HFF-Myc (cell line): Measurements from ENCODE around the gene RNF20.
"Not testable (repeated sequence)": the region's sequence is repeated elsewhere in the genome, so short reads cannot be mapped to it uniquely, and the experiment has no call there.

ENCODE experiments used
- DNase-seq: peaks from one replicate; pipeline ENCODE4 v3.0.0-alpha.2; 2011; ENCODE audit warnings: low read depth; ENCODE audit errors: extremely low read depth
- H3K4me3 ChIP-seq: replicated peaks from 2 replicates; pipeline ENCODE4 v1.5.1; 2011; ENCODE audit warnings: low read depth, mild to moderate bottlenecking, control low read depth, low read length
- TF ChIP-seq, protein P1 (sequence below): IDR thresholded peaks from 2 replicates; pipeline ENCODE4 v1.5.1; 2012; ENCODE audit warnings: mild to moderate bottlenecking, low read depth, low read length, control low read depth; ENCODE audit errors: missing control alignments

The RNF20 gene

DNA sequence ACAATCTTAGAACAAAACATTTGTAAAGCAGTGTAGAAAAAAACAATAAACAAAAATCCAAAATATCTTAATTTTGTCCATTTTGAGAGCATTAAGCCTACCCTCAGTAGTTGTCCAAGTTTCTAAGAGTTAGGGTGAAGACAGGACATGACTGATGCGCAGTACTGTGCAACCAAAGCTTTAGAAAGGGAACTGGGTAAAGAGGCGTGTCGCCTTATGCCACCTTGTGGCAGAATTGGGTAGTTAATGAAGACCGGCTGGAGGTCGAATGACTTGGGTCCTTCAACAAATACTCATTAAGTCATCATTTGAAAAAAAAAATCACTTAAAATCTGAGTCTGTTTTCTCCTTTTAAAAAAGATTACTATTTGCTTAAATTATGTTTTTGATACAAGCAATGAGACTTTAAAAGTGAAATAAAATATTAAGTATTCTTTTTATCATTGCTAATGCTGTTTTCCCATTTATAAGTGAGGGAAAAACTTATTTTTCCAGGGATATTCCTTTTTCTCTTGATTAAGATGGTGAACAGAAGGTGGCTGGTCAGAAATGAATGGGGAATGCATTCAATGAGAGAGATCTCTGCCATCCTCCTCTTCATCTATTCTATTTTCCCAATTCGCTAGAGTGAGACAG is 3.5 kb upstream of the RNF20 start:
- DNase-seq = peak; percentile 61
- no peak overlapping the region for H3K4me3 ChIP-seq

DNA sequence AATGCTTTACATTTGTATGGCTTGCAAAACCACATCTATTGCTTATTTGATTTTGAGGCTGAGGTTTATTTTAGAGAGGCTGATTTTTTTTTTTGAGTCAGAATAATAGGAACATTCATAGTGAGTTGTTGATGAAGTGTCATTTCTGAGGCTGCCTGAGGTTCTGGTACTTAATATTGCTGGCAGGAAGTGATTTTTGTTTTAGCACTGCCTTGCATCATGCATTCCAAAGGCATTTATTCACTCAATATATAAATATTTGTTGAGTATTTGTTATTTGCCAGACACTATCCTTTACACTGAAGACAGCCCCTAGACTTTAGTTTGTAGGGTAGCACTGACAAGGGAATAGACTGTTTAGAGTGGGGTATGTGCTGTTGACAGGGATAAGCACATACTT is 2.7 kb downstream of the RNF20 start:
- DNase-seq = no peak
- H3K4me3 ChIP-seq = no peak overlapping the region
- TF ChIP-seq, protein P1, sequence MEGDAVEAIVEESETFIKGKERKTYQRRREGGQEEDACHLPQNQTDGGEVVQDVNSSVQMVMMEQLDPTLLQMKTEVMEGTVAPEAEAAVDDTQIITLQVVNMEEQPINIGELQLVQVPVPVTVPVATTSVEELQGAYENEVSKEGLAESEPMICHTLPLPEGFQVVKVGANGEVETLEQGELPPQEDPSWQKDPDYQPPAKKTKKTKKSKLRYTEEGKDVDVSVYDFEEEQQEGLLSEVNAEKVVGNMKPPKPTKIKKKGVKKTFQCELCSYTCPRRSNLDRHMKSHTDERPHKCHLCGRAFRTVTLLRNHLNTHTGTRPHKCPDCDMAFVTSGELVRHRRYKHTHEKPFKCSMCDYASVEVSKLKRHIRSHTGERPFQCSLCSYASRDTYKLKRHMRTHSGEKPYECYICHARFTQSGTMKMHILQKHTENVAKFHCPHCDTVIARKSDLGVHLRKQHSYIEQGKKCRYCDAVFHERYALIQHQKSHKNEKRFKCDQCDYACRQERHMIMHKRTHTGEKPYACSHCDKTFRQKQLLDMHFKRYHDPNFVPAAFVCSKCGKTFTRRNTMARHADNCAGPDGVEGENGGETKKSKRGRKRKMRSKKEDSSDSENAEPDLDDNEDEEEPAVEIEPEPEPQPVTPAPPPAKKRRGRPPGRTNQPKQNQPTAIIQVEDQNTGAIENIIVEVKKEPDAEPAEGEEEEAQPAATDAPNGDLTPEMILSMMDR = no peak

More for the DNA sequence above, 3.5 kb upstream of the RNF20 start:
- TF ChIP-seq, protein P1 = peak; percentile 80

DNA sequence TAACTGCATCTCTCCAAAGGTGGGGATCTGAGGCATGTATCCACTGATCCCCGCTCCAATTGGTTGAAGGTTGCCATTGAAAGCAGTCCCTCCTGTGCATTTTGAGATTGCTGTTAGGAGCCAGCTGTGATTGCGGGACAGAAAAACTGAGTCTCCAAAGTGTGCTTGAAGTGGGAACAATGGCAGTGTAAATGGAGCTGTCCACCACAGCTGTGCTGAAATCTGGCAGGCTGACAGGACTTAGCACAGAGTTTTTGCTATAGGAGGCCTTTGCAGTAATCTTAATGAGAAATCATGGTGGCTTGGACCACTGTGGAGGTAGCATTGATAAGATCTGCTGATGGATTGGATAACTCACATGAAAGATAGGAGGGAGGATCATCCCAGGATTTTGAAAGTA is 3.3 kb downstream of the RNF20 start:
- TF ChIP-seq, protein P1 = no peak
- no peak for DNase-seq
- H3K4me3 ChIP-seq = no peak overlapping the region

DNA sequence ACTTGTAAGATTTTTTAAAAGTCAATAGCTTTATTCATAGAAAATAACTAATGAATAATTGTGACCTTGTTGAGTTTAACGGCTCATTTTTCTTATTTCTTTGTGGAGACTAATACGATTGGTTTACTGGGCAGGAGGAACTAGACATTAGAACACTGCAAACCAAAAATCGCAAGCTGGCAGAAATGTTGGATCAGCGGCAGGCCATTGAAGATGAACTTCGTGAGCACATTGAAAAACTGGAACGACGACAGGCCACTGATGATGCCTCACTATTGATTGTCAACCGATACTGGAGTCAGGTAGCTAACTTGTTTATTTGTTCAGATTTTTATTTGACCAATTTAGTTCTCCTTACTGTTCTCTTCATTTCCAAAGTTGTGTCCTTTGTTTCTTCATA is 6.4 kb downstream of the RNF20 start:
- TF ChIP-seq, protein P1 = no peak
- DNase-seq = no peak
- no peak overlapping the region for H3K4me3 ChIP-seq

DNA sequence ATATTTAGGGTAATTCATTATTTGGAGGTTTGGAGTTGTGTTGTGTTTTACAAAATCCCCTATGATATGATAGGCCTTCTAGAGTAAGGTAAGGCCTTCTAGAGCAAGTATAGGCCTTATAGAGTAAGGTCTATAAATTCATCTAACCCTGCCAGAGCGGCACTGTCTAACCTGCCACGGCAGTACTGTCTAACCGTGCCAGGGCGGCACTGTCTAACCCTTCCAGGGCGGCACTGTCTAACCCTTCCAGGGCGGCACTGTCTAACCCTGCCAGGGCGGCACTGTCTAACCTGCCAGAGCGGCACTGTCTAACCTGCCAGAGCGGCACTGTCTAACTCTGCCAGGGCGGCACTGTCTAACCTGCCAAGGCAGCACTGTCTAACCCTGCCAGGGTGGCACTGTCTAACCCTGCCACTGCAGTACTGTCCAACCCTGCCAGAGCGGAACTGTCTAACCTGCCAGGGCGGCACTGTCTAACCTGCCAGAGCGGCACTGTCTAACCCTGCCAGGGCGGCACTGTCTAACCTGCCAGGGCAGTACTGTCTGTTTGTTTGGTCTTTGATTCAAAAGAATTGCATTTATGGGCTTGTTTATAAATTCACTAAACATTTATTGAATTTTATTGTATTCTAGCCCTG is 9.6 kb downstream of the RNF20 start:
- DNase-seq = no peak
- TF ChIP-seq, protein P1 = no peak
- no peak overlapping the region for H3K4me3 ChIP-seq

DNA sequence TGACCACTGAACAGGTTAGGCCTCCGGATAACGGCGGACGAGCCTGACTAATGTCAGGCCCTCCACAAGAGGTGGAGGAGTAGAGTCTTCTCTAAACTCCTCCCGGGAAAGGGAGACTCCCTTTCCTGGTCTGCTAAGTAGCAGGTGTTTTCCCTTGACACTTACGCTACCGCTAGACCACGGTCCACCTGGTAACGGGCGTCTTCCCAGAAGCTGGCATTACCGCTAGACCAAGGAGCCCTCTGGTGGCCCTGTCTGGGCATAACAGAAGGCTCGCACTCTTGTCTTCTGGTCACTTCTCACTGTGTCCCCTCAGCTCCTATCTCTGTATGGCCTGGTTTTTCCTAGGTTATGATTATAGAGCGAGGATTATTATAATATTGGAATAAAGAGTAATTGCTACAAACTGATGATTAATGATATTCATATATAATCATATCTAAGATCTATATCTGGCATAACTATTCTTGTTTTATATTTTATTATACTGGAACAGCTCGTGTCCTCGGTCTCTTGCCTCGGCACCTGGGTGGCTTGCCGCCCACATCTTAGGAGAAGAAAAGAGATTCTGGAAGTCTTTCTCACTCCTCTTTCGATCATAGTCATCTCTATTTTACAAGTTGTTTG is 15.9 kb downstream of the RNF20 start:
- TF ChIP-seq, protein P1 = peak; percentile 2
- not testable (repeated sequence) for DNase-seq, H3K4me3 ChIP-seq
